HepG2 (cell line): ENCODE results near the gene KRT7.

Experiments used
- AKAP8 ChIP-seq: sonication (generic); formaldehyde crosslinking; IDR thresholded peaks from 2 replicates; pipeline ENCODE4 v1.5.1; 2020; ENCODE audit warnings: mild to moderate bottlenecking, missing genetic modification reagents
- CEBPB ChIP-seq: IDR thresholded peaks from 2 replicates; pipeline ENCODE4 v1.6.1; 2011; ENCODE audit warnings: low read depth, low read length, improper control_type of control experiment, borderline replicate concordance
- ELF4 ChIP-seq: sonication (generic); formaldehyde crosslinking; IDR thresholded peaks from 2 replicates; pipeline ENCODE4 v1.5.0; 2020; ENCODE audit warnings: missing genetic modification reagents, mild to moderate bottlenecking, moderate library complexity, borderline replicate concordance
- HDAC1 ChIP-seq: sonication (generic); formaldehyde crosslinking; IDR thresholded peaks from 2 replicates; pipeline ENCODE4 v1.5.1; 2020; ENCODE audit warnings: mild to moderate bottlenecking, missing genetic modification reagents
- PCBP1 ChIP-seq: fragments of 200-400 bp; formaldehyde crosslinking; IDR thresholded peaks from 2 replicates; pipeline ENCODE4 v1.6.1; 2017; ENCODE audit warnings: mild to moderate bottlenecking, low read depth, low read length, borderline replicate concordance
- TAF1 ChIP-seq: sonication (generic); formaldehyde crosslinking; IDR thresholded peaks from 2 replicates; pipeline ENCODE4 v1.4.0; 2020; ENCODE audit warnings: missing genetic modification reagents
- TARDBP ChIP-seq: sonication (generic); formaldehyde crosslinking; IDR thresholded peaks from 2 replicates; pipeline ENCODE4 v1.8.0; 2022; ENCODE audit warnings: mild to moderate bottlenecking, missing genetic modification reagents
- ZFP1 ChIP-seq: IDR thresholded peaks from 2 replicates; pipeline ENCODE4 v1.6.1; 2016
- ZFP41 ChIP-seq: sonication (generic); formaldehyde crosslinking; IDR thresholded peaks from 2 replicates; pipeline ENCODE4 v1.4.0; 2020; ENCODE audit warnings: mild to moderate bottlenecking, missing genetic modification reagents, borderline replicate concordance
- TF ChIP-seq, protein P1 (sequence below), 2 experiments: IDR thresholded peaks; 2 replicates each; pipeline ENCODE4 v1.6.1; 2011 to 2012; ENCODE audit warnings: low read length in 2 of 2, borderline replicate concordance in 1 of 2, low read depth in 1 of 2, mild to moderate bottlenecking in 1 of 2, moderate library complexity in 1 of 2
- TF ChIP-seq, protein P2 (sequence below), 2 experiments: sonication (generic) in 1 of 2; formaldehyde crosslinking in 1 of 2; IDR thresholded peaks; 2 replicates each; pipeline versions ENCODE4 v1.5.1 to v1.6.1; 2011 to 2020; ENCODE audit warnings: borderline replicate concordance in 1 of 2, low read depth in 1 of 2, low read length in 1 of 2, mild to moderate bottlenecking in 1 of 2, missing genetic modification reagents in 1 of 2, moderate library complexity in 1 of 2
- TF ChIP-seq, protein P3 (sequence below): sonication (generic); formaldehyde crosslinking; IDR thresholded peaks from 2 replicates; pipeline ENCODE4 v1.5.0; 2020; ENCODE audit warnings: mild to moderate bottlenecking, missing genetic modification reagents, moderate library complexity

DNA sequence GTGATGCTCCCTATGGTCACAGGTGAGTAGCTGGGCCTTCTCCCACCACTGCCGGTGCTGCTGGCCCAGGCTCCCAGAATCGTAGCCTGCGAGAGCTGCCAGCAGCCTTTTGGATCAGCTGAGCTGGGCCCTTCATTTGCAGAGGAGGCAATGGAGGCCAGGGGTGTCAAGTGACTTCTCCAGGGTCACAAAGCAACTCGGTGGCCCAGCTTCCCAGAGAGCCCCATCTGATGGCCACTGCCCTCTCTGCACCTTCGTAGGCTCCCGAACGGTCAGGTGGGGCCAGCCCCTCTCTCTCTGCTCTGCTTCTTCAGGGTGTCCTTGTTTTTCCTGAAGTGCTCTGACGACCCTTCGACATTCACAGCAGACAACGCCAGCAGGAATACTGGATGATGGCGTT, 45.8 kb upstream of the KRT7 start:
- TF ChIP-seq ZFP1 (CRISPR knock-in tag) (no peak), ZFP41 (CRISPR knock-in tag) (no peak), ELF4 (CRISPR knock-in tag) (no peak), AKAP8 (CRISPR knock-in tag) (no peak), TARDBP (CRISPR knock-in tag) (no peak), PCBP1 (no peak), CEBPB (no peak), TAF1 (CRISPR knock-in tag) (no peak), HDAC1 (no peak)
- TF ChIP-seq, protein P1, sequence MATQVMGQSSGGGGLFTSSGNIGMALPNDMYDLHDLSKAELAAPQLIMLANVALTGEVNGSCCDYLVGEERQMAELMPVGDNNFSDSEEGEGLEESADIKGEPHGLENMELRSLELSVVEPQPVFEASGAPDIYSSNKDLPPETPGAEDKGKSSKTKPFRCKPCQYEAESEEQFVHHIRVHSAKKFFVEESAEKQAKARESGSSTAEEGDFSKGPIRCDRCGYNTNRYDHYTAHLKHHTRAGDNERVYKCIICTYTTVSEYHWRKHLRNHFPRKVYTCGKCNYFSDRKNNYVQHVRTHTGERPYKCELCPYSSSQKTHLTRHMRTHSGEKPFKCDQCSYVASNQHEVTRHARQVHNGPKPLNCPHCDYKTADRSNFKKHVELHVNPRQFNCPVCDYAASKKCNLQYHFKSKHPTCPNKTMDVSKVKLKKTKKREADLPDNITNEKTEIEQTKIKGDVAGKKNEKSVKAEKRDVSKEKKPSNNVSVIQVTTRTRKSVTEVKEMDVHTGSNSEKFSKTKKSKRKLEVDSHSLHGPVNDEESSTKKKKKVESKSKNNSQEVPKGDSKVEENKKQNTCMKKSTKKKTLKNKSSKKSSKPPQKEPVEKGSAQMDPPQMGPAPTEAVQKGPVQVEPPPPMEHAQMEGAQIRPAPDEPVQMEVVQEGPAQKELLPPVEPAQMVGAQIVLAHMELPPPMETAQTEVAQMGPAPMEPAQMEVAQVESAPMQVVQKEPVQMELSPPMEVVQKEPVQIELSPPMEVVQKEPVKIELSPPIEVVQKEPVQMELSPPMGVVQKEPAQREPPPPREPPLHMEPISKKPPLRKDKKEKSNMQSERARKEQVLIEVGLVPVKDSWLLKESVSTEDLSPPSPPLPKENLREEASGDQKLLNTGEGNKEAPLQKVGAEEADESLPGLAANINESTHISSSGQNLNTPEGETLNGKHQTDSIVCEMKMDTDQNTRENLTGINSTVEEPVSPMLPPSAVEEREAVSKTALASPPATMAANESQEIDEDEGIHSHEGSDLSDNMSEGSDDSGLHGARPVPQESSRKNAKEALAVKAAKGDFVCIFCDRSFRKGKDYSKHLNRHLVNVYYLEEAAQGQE (IDR thresholded peaks at IDR 0.05; ENCODE audit: borderline replicate concordance in 1 of 2, low read depth in 1 of 2, low read length in 2 of 2): no peak
- TF ChIP-seq, protein P2, sequence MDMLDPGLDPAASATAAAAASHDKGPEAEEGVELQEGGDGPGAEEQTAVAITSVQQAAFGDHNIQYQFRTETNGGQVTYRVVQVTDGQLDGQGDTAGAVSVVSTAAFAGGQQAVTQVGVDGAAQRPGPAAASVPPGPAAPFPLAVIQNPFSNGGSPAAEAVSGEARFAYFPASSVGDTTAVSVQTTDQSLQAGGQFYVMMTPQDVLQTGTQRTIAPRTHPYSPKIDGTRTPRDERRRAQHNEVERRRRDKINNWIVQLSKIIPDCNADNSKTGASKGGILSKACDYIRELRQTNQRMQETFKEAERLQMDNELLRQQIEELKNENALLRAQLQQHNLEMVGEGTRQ (IDR thresholded peaks at IDR 0.05; ENCODE audit: low read depth, low read length): no peak
- TF ChIP-seq, protein P2 (CRISPR knock-in tag; IDR thresholded peaks at IDR 0.05; ENCODE audit: borderline replicate concordance): no peak
- TF ChIP-seq, protein P3, sequence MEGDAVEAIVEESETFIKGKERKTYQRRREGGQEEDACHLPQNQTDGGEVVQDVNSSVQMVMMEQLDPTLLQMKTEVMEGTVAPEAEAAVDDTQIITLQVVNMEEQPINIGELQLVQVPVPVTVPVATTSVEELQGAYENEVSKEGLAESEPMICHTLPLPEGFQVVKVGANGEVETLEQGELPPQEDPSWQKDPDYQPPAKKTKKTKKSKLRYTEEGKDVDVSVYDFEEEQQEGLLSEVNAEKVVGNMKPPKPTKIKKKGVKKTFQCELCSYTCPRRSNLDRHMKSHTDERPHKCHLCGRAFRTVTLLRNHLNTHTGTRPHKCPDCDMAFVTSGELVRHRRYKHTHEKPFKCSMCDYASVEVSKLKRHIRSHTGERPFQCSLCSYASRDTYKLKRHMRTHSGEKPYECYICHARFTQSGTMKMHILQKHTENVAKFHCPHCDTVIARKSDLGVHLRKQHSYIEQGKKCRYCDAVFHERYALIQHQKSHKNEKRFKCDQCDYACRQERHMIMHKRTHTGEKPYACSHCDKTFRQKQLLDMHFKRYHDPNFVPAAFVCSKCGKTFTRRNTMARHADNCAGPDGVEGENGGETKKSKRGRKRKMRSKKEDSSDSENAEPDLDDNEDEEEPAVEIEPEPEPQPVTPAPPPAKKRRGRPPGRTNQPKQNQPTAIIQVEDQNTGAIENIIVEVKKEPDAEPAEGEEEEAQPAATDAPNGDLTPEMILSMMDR (CRISPR knock-in tag): no peak
